GM12878 (cell line): Measurements from ENCODE around the gene TSPAN5. TPM values are rescaled to one million over a fixed set of nuclear protein-coding genes. Genes with fewer than 3 reads are reported as not detected.

ENCODE experiments used
- ATAC-seq: fragments of 200-7000 bp; cut with Tn5 transposase; 3 replicates; pipeline ENCODE4 v1.9.1; 2020; ENCODE audit warnings: mild to moderate bottlenecking, moderate library complexity
- BruUV-seq: library from RNA; stranded (reverse); fragments of 400-500 nt; replicated peaks from 2 replicates; lab custom pipeline; 2021; lab: Mats Ljungman, UMichigan
- CTCF ChIA-PET: fragments of 300-600 bp; sonication (Branson Sonifier 250); formaldehyde crosslinking; extraction: SDS; loops from one replicate; lab custom pipeline; 2021; ENCODE audit warnings: inconsistent platforms; lab: Yijun Ruan, JAX
- POLR2A ChIA-PET: fragments of 350-600 bp; formaldehyde crosslinking; extraction: SDS; loops from one replicate; lab custom pipeline; 2021; ENCODE audit warnings: inconsistent platforms; lab: Charles Lee
- RAD21 ChIA-PET: fragments of 300-600 bp; sonication (Branson Sonifier 250); formaldehyde crosslinking; loops from one replicate; lab custom pipeline; 2023; ENCODE audit warnings: antibody characterized with exemption; ENCODE audit not compliant: unreplicated experiment; lab: Charles Lee
- SMC1A ChIA-PET: fragments of 300-600 bp; sonication (Branson Sonifier 250); formaldehyde crosslinking; loops from one replicate; lab custom pipeline; 2023; ENCODE audit not compliant: unreplicated experiment, uncharacterized antibody; lab: Charles Lee
- DNase-seq: peaks from one replicate; pipeline ENCODE4 v3.0.0-alpha.2; 2011; ENCODE audit warnings: low read depth, low spot score
- FAIRE-seq: peaks from 3 replicates; lab custom pipeline; 2011; peaks lifted over from hg19 to GRCh38; lab: Jason Lieb, UNC
- H2AFZ ChIP-seq: 2 replicates; pipeline ENCODE4 v1.6.0; 2011; ENCODE audit warnings: low read depth, low read length, control low read depth; ENCODE audit not compliant: control insufficient read depth
- H3K27ac ChIP-seq: 2 replicates; pipeline ENCODE4 v1.5.1; 2011; ENCODE audit warnings: control low read depth; ENCODE audit not compliant: control insufficient read depth, insufficient read depth
- H3K27me3 ChIP-seq, 2 experiments: replicated peaks in 1 of 2; 2 replicates each; pipeline versions ENCODE4 v1.6.0 to v1.6.1; 2011; ENCODE audit warnings: low read length in 1 of 2; ENCODE audit not compliant: control insufficient read depth in 2 of 2, insufficient read depth in 2 of 2
- H3K36me3 ChIP-seq, 2 experiments: 2 replicates each; pipeline ENCODE4 v1.5.1; 2011; ENCODE audit warnings: low read length in 1 of 2; ENCODE audit not compliant: control insufficient read depth in 2 of 2, insufficient read depth in 2 of 2
- H3K4me1 ChIP-seq: 2 replicates; pipeline ENCODE4 v1.6.1; 2011; ENCODE audit warnings: mild to moderate bottlenecking, low read length, moderate library complexity, mixed read lengths; ENCODE audit not compliant: control insufficient read depth, insufficient read depth
- H3K4me2 ChIP-seq: 2 replicates; pipeline ENCODE4 v1.6.0; 2011; ENCODE audit warnings: control low read depth; ENCODE audit not compliant: control insufficient read depth, insufficient read depth
- H3K4me3 ChIP-seq: fragments of 200-600 bp; sonication (generic); 2 replicates; pipeline ENCODE4 v1.5.1; 2016
- H3K79me2 ChIP-seq: 2 replicates; pipeline ENCODE4 v1.6.0; 2011; ENCODE audit warnings: low read length; ENCODE audit not compliant: control insufficient read depth, insufficient read depth
- H3K9ac ChIP-seq: 2 replicates; pipeline ENCODE4 v1.8.0; 2011; ENCODE audit warnings: low read length, control low read depth, mixed read lengths; ENCODE audit not compliant: control insufficient read depth, insufficient read depth
- H3K9me3 ChIP-seq: replicated peaks from 3 replicates; pipeline ENCODE4 v1.5.1; 2011; ENCODE audit warnings: mild to moderate bottlenecking, low read length; ENCODE audit not compliant: control insufficient read depth, insufficient read depth
- H4K20me1 ChIP-seq: 2 replicates; pipeline ENCODE4 v1.6.0; 2011; ENCODE audit not compliant: control insufficient read depth, insufficient read depth
- CBX3 ChIP-seq: fragments of 200-600 bp; sonication (generic); IDR thresholded peaks from 2 replicates; pipeline ENCODE4 v1.6.1; 2016; ENCODE audit warnings: low read depth, borderline replicate concordance
- CBX5 ChIP-seq: sonication (generic); IDR thresholded peaks from 2 replicates; pipeline ENCODE4 v1.6.1; 2016; ENCODE audit warnings: low read depth, moderate library complexity, mild to moderate bottlenecking, inconsistent platforms
- DPF2 ChIP-seq: fragments of 450-650 bp; IDR thresholded peaks from 2 replicates; pipeline ENCODE4 v1.6.1; 2017; ENCODE audit warnings: mild to moderate bottlenecking
- EZH2 ChIP-seq: IDR thresholded peaks from 2 replicates; pipeline ENCODE4 v1.6.1; 2012; ENCODE audit warnings: low read depth, mild to moderate bottlenecking, control low read depth, inconsistent platforms, low read length, borderline replicate concordance; ENCODE audit not compliant: control insufficient read depth
- FOXM1 ChIP-seq: IDR thresholded peaks from 2 replicates; pipeline ENCODE4 v1.6.1; 2012; ENCODE audit warnings: low read depth, mild to moderate bottlenecking, inconsistent platforms, low read length, moderate library complexity
- IKZF1 ChIP-seq: fragments of 450-650 bp; conservative IDR thresholded peaks from 2 replicates; pipeline ENCODE4 v1.6.1; 2017; ENCODE audit warnings: antibody characterized with exemption, mild to moderate bottlenecking
- IRF5 ChIP-seq: fragments of 450-650 bp; IDR thresholded peaks from 2 replicates; pipeline ENCODE4 v1.6.1; 2017; ENCODE audit warnings: borderline replicate concordance
- MYC ChIP-seq: IDR thresholded peaks from 2 replicates; pipeline ENCODE4 v1.6.1; 2011; ENCODE audit warnings: mild to moderate bottlenecking, low read length, moderate library complexity, inconsistent platforms; ENCODE audit not compliant: insufficient read depth, insufficient replicate concordance, insufficient read length, severe bottlenecking
- NFIC ChIP-seq: IDR thresholded peaks from 2 replicates; pipeline ENCODE4 v1.6.1; 2012; ENCODE audit warnings: low read depth, mild to moderate bottlenecking, inconsistent platforms, low read length, moderate library complexity
- POLR2AphosphoS2 ChIP-seq: IDR thresholded peaks from 2 replicates; pipeline ENCODE4 v1.6.1; 2011; ENCODE audit warnings: low read depth, mild to moderate bottlenecking, low read length, improper control_type of control experiment, moderate library complexity
- RAD21 ChIP-seq: IDR thresholded peaks from 2 replicates; pipeline ENCODE4 v1.6.1; 2011; ENCODE audit warnings: mild to moderate bottlenecking, low read depth, low read length, moderate library complexity; ENCODE audit not compliant: insufficient read depth
- RBBP5 ChIP-seq: fragments of 200-600 bp; sonication (generic); conservative IDR thresholded peaks from 2 replicates; pipeline ENCODE4 v1.6.1; 2016
- SPI1 ChIP-seq: IDR thresholded peaks from 2 replicates; pipeline ENCODE4 v1.6.1; 2011; ENCODE audit warnings: low read depth, mild to moderate bottlenecking, low read length, moderate library complexity, borderline replicate concordance; ENCODE audit not compliant: insufficient read depth
- WRNIP1 ChIP-seq: IDR thresholded peaks from 2 replicates; pipeline ENCODE4 v1.6.1; 2011; ENCODE audit warnings: low read depth, low read length, improper control_type of control experiment, borderline replicate concordance
- ZBED1 ChIP-seq: IDR thresholded peaks from 2 replicates; pipeline ENCODE4 v1.6.1; 2016; ENCODE audit warnings: borderline replicate concordance
- ZBTB33 ChIP-seq: fragments of 450-650 bp; IDR thresholded peaks from 2 replicates; pipeline ENCODE4 v1.6.1; 2017; ENCODE audit warnings: mild to moderate bottlenecking
- ZNF274 ChIP-seq: IDR thresholded peaks from one replicate; pipeline ENCODE4 v1.8.0; 2011; ENCODE audit not compliant: insufficient read length, insufficient read depth
- WGBS: methylation state at CpG from one replicate; pipeline ENCODE4 v1.1.6; 2016; ENCODE audit warnings: low lambda C conversion rate; ENCODE audit not compliant: insufficient replicate concordance, insufficient coverage; ENCODE audit errors: missing lambda C conversion rate; 5-methylcytosine and 5-hydroxymethylcytosine counted together
- in situ Hi-C: fragments of 300-500 bp; cut with MboI; formaldehyde crosslinking; loops from 9 replicates; pipeline ENCODE4 v1.14.3; 2018; ENCODE audit warnings: mixed read lengths
- intact Hi-C: fragments of 100-400 bp; cut with micrococcal nuclease; formaldehyde crosslinking; loops from one replicate; pipeline ENCODE4 v1.14.2; 2022; ENCODE audit not compliant: unreplicated experiment
- polyA plus RNA-seq, 11 experiments: library from polyadenylated mRNA; depleted of rRNA in 4 of 11; unstranded in 6 of 11; stranded (reverse) in 5 of 11; fragments of >200 nt; fragmentation: Nextera tagmentation in 4 of 11; fragmentation: Illumina TruSeq in 1 of 11; extraction: Ambion mirVana in 4 of 11; extraction: Trizol in 1 of 11; gene quantifications; 1 replicate in 1 of 11; 2 replicates in 10 of 11; pipeline versions ENCODE4 v1.2.1 to v1.2.3, GENCODE V29; 2011 to 2016; ENCODE audit warnings: inconsistent platforms in 2 of 11, missing spikeins in 2 of 11, low read depth in 1 of 11
- total RNA-seq, 4 experiments: library from RNA; depleted of rRNA in 3 of 4; stranded (reverse); fragments of >200 nt in 3 of 4; fragmentation: Illumina TruSeq in 1 of 4; extraction: Trizol in 1 of 4; gene quantifications; 2 replicates each; pipeline versions ENCODE4 v1.2.1 to v1.2.3, GENCODE V29; 2013 to 2021

Gene TSPAN5
- total and polyA plus RNA-seq, 10 of the 15 experiments (the other 5 are each of a cell fraction or from before 2014, with no cell fraction given): 0.09 to 8.2 (median 0.27) TPM

DNA sequence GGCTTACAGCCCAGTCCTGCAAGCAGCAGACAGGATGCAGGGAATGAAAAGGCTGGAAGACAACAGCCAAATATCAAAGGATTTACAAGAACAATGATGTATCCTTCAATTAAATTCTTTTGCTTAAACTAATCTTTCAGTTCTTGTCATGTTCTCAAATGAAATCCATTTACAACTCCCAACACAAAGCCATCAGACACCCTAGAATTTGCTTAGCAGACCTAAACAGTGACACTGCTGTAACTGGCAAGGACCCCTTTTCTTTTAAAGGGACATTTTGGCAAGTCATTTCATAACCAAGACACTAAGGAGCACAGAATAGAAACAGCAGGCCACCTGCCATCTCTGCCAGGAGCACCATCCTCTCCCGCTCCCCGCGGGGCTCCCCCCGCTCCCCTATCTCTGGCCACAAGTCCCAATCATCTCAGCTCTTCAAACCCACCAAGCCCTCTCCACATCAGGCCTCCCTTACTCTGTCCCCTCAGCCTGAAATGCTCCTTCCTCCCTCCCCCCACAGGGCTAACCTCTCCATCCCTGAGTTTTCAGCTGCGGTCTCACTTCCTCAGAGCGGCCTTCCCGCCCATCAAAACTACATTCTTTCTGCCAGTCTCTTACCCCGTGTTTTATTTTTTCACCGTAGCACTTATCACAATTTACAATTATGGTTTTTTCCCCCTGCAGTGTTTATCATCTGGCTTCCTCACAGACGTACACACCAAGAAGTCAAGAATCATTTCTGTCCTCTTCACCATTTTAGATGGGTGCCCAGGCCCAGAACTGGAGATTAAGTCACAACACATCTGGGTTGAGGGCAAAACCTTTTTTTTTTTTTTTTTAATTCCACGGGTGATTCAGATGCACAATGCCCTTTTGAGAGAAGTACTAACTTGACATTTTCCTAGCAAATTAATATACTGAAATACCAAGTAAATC lies 45.8 kb downstream of the TSPAN5 start:
- ChIA-PET CTCF (no interaction called here), SMC1A (no interaction called here), POLR2A (no interaction called here), RAD21 (no interaction called here)
- H3K4me2 ChIP-seq: 0 out of 2 replicates have a peak overlapping the region, but pooled peaks have one; percentile 24
- no peak overlapping the region for H3K9ac ChIP-seq
- H3K9me3 ChIP-seq: no peaks in the 10 kb centered on the region
- H3K79me2 ChIP-seq: no peaks in the 10 kb centered on the region
- H3K4me3 ChIP-seq: no peak overlapping the region
- DNase-seq: no peak
- TF ChIP-seq IRF5 (no peak), WRNIP1 (no peak), IKZF1 (peak; percentile 52), ZNF274 (no peak), MYC (no peak), DPF2 (no peak), NFIC (no peak), CBX3 (no peak), ZBED1 (no peak), SPI1 (peak; percentile 18; the same call in 1 of the 2 replicates), RBBP5 (no peak), POLR2AphosphoS2 (no peak), CBX5 (no peak), RAD21 (no peak), ZBTB33 (no peak), FOXM1 (no peak), EZH2 (no peak)
- in situ Hi-C loops: no loop called here
- intact Hi-C loops: no loop called here
- peak; percentile 47 for FAIRE-seq
- H3K27me3 ChIP-seq: no peaks in the 10 kb centered on the region; a peak in 1 of 4 replicates
- no peak overlapping the region; the same call in 1 of the 2 replicates for H2AFZ ChIP-seq
- H3K36me3 ChIP-seq: no peaks in the 10 kb centered on the region
- BruUV-seq: no TSS peak
- WGBS: 26% methylated on average over 11 of the region's 11 CpGs
- no peaks in the 10 kb centered on the region for H4K20me1 ChIP-seq
- ATAC-seq: peak; percentile 75
- peaks cover 4% of the 10 kb centered on the region; the same call in 1 of the 2 replicates for H3K4me1 ChIP-seq
- H3K27ac ChIP-seq: no peak overlapping the region
